Measurements from ENCODE around the gene ZBTB45. TPM values are rescaled to one million over a fixed set of nuclear protein-coding genes. Genes with fewer than 3 reads are reported as not detected.

Gene ZBTB45
- total and polyA plus RNA-seq, 9 of the 15 experiments (the other 6 are each of a cell fraction or from before 2014, with no cell fraction given), result 0.08 to 16.1 (median 1.8) TPM

DNA sequence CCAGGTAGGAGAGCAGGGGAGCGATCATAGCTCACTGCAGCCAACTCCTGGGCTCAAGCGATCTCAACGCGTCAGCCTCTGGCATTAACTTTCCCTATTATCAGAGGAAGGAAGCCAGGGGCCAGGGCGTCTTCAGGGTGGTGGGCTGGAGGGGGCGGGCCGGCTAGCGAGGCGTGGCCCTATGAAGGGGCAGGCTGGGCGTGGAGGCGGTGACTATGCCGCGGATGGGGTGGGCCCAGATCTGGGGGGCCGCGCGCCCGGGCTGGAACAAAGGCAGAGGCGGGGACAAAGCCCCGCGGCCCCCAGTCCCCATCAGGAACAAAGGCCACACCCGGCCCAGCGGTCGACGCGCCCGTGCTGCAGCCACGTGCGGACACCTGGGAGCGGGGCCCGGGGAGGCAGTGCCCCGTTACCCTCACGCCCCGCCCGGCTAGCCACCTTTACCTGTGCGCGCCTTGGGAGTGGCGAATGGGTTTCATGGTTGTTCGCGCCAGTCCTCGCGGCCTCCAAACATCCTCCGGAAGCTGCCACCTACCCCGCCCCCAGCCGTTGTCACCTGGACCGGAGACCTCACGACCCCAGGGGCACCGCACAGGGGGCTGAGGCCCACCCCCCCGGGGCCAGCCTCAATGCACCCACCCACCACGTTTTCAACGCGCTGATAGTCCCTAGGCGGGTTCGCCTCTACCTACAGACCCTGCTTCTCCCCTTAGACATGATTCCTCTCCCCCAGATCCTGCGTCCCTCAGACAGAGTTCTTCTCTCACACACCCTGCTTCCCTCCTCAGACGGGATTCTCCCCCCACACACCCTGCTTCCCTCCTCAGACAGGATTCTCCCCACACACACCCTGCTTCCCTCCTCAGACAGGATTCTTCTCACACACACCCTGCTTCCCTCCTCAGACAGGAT, 18.9 kb upstream of the ZBTB45 start:
- 0 out of 3 replicates have a peak, but pooled peaks have one; percentile 31 for ATAC-seq
- Histone ChIP-seq H3K27me3 (ENCODE audit: control insufficient read depth in 2 of 2, insufficient read depth in 2 of 2, low read length in 2 of 2) (no peaks in the 10 kb centered on the region; a peak in 1 of 5 replicates), H3K9me3 (replicated peaks; ENCODE audit: control insufficient read depth, insufficient read depth, low read depth, low read length) (no peaks in the 10 kb centered on the region), H3K79me2 (ENCODE audit: control insufficient read depth, insufficient read depth, low read length) (no peaks in the 10 kb centered on the region), H3K36me3 (ENCODE audit: control insufficient read depth, insufficient read depth, low read length) (no peaks in the 10 kb centered on the region), H3K9me1 (ENCODE audit: control insufficient read depth, insufficient read depth, low read length) (no peaks in the 10 kb centered on the region), H3K4me1 (replicated peaks in 1 of 2; ENCODE audit: control insufficient read depth in 2 of 2, insufficient read depth in 2 of 2, low read length in 2 of 2) (peaks cover 0 to 16% of the 10 kb centered on the region in 2 experiments; a peak in 2 of 5 replicates), H2AFZ (ENCODE audit: low read depth, low read length) (no peak overlapping the region), H3K27ac (ENCODE audit: extremely low read depth, low read depth, low read length) (no peak overlapping the region), H3K9ac (ENCODE audit: insufficient read depth in 1 of 2, low read depth in 2 of 2, low read length in 2 of 2) (peak overlapping the region in 1 of 2 experiments; percentile 52; a peak in 1 of 4 replicates), H3K4me3 (no peak overlapping the region), H3K4me2 (ENCODE audit: insufficient read depth, low read length) (no peak overlapping the region), H4K20me1 (replicated peaks; ENCODE audit: control insufficient read depth, insufficient read depth, low read length) (no peaks in the 10 kb centered on the region)
- intact Hi-C loops (cut with micrococcal nuclease), result no loop called here
- POLR2A ChIA-PET, result no interaction called here
- in situ Hi-C loops (cut with MboI), result no loop called here
- no peak for DNase-seq (ENCODE audit: extremely low read depth in 1 of 4, low spot score in 3 of 4)
- CTCF ChIA-PET (ENCODE audit: low intra/inter-chr PET ratio), result no interaction called here
- 53% methylated on average over 31 of the region's 55 CpGs for WGBS (ENCODE audit: insufficient coverage, low coverage, missing lambda C conversion rate)
- BruUV-seq (replicated peaks), result no TSS peak
- TF ChIP-seq, protein P1, sequence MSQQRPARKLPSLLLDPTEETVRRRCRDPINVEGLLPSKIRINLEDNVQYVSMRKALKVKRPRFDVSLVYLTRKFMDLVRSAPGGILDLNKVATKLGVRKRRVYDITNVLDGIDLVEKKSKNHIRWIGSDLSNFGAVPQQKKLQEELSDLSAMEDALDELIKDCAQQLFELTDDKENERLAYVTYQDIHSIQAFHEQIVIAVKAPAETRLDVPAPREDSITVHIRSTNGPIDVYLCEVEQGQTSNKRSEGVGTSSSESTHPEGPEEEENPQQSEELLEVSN (IDR thresholded peaks at IDR 0.05; ENCODE audit: borderline replicate concordance in 1 of 2, extremely low read depth in 1 of 2, insufficient read depth in 1 of 2, insufficient read length in 1 of 2, low read depth in 1 of 2, low read length in 1 of 2, poor library complexity in 1 of 2, severe bottlenecking in 1 of 2), result peak in 1 of 2 experiments; percentile 27
- no peak for TF ChIP-seq BHLHE40 (IDR thresholded peaks at IDR 0.05; ENCODE audit: low read length)
- TF ChIP-seq PCBP1 (IDR thresholded peaks at IDR 0.05; ENCODE audit: low read depth, low read length, poor library complexity, severe bottlenecking), result peak; percentile 25
- TF ChIP-seq, protein P2, sequence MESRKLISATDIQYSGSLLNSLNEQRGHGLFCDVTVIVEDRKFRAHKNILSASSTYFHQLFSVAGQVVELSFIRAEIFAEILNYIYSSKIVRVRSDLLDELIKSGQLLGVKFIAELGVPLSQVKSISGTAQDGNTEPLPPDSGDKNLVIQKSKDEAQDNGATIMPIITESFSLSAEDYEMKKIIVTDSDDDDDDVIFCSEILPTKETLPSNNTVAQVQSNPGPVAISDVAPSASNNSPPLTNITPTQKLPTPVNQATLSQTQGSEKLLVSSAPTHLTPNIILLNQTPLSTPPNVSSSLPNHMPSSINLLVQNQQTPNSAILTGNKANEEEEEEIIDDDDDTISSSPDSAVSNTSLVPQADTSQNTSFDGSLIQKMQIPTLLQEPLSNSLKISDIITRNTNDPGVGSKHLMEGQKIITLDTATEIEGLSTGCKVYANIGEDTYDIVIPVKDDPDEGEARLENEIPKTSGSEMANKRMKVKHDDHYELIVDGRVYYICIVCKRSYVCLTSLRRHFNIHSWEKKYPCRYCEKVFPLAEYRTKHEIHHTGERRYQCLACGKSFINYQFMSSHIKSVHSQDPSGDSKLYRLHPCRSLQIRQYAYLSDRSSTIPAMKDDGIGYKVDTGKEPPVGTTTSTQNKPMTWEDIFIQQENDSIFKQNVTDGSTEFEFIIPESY (CRISPR knock-in tag; IDR thresholded peaks at IDR 0.05), result peak; percentile 69; the same call in 1 of the 2 replicates
- no peak for FAIRE-seq

Data from K562 (cell line).